Measurements from ENCODE around the gene NINJ2. TPM values are rescaled to one million over a fixed set of nuclear protein-coding genes. Genes with fewer than 3 reads are reported as not detected.
A peak's percentile ranks its signal among the peaks of the same experiment; 100 is the strongest.

The NINJ2 gene
- total RNA-seq, 2 experiments from 2014 or later, result 5.4 to 7.8 TPM

- Mint-ChIP-seq H3K4me1 (peaks cover 18% of the 10 kb centered on the region), H3K27ac (no peak overlapping the region), H3K4me3 (no peak overlapping the region), H3K9me3 (peaks cover 10% of the 10 kb centered on the region), H3K27me3 (no peaks in the 10 kb centered on the region), H3K36me3 (peaks cover 3% of the 10 kb centered on the region)
- no peak for ATAC-seq (ENCODE audit: low read depth)
- POLR2A ChIA-PET, result interaction anchor here (0.7 to 1.5 kb wide), 2 partner anchors 30 to 78 kb away, joined by 3 to 5 read pairs; no protein-coding TSS in a partner anchor
- DNase-seq, result no peak
Measured at GRCh38 chr12:692274-692673, 29.0 kb upstream of the NINJ2 start.

GRCh38 chr12:690466-690865 lies 27.2 kb upstream of the NINJ2 start:
- Mint-ChIP-seq H3K9me3 (peaks cover 7% of the 10 kb centered on the region), H3K27me3 (no peaks in the 10 kb centered on the region), H3K36me3 (peaks cover 2% of the 10 kb centered on the region), H3K27ac (no peak overlapping the region), H3K4me1 (peaks cover 23% of the 10 kb centered on the region), H3K4me3 (no peak overlapping the region)
- ATAC-seq (ENCODE audit: low read depth) (no peak), DNase-seq (no peak)
- POLR2A ChIA-PET, result no interaction called here

GRCh38 chr12:685388-685787 lies 22.1 kb upstream of the NINJ2 start:
- DNase-seq (peak; percentile 72), ATAC-seq (ENCODE audit: low read depth) (peak; percentile 97)
- H3K36me3 Mint-ChIP-seq, result no peaks in the 10 kb centered on the region
- POLR2A ChIA-PET, result interaction anchor here (0.7 to 5.4 kb wide), 18 partner anchors 9 to 75 kb away, joined by 3 to 87 read pairs (median 6); partner anchors contain the start of genes NINJ2 and WNK1
- H3K4me3 Mint-ChIP-seq, result peak overlapping the region; percentile 70
- H3K27ac Mint-ChIP-seq, result peak overlapping the region; percentile 93
- H3K9me3 Mint-ChIP-seq, result no peaks in the 10 kb centered on the region
- peaks cover 28% of the 10 kb centered on the region for H3K4me1 Mint-ChIP-seq
- no peaks in the 10 kb centered on the region for H3K27me3 Mint-ChIP-seq

- no peak overlapping the region for H3K4me3 Mint-ChIP-seq
- POLR2A ChIA-PET, result interaction anchor here (1.7 to 5.4 kb wide), 4 partner anchors 8 to 71 kb away, joined by 6 to 87 read pairs (median 33); partner anchors contain the start of gene WNK1
- H3K9me3 Mint-ChIP-seq, result no peaks in the 10 kb centered on the region
- DNase-seq (no peak), ATAC-seq (ENCODE audit: low read depth) (no peak)
- H3K27me3 Mint-ChIP-seq, result no peaks in the 10 kb centered on the region
- H3K27ac Mint-ChIP-seq, result peak overlapping the region; percentile 81
- H3K36me3 Mint-ChIP-seq, result no peaks in the 10 kb centered on the region
- peaks cover 28% of the 10 kb centered on the region for H3K4me1 Mint-ChIP-seq
Measured at GRCh38 chr12:684416-684815, 21.2 kb upstream of the NINJ2 start.

- Mint-ChIP-seq H3K4me3 (no peak overlapping the region), H3K27me3 (no peaks in the 10 kb centered on the region), H3K9me3 (peaks cover 1% of the 10 kb centered on the region), H3K4me1 (peaks cover 36% of the 10 kb centered on the region), H3K36me3 (no peaks in the 10 kb centered on the region), H3K27ac (peak overlapping the region; percentile 1)
- DNase-seq (no peak), ATAC-seq (ENCODE audit: low read depth) (no peak)
- POLR2A ChIA-PET, result interaction anchor here (5.4 kb wide), 1 partner anchor 70 kb away, joined by 87 read pairs; the partner anchor contains the start of gene WNK1
Measured at GRCh38 chr12:681568-682256, 18.5 kb upstream of the NINJ2 start.

GRCh38 chr12:678747-679712 lies 15.8 kb upstream of the NINJ2 start:
- POLR2A ChIA-PET, result no interaction called here
- H3K27me3 Mint-ChIP-seq, result no peaks in the 10 kb centered on the region
- peaks cover 22% of the 10 kb centered on the region for H3K4me1 Mint-ChIP-seq
- no peak overlapping the region for H3K27ac Mint-ChIP-seq
- DNase-seq, result no peak
- no peak for ATAC-seq (ENCODE audit: low read depth)
- H3K36me3 Mint-ChIP-seq, result no peaks in the 10 kb centered on the region
- no peak overlapping the region for H3K4me3 Mint-ChIP-seq
- peaks cover 1% of the 10 kb centered on the region for H3K9me3 Mint-ChIP-seq

GRCh38 chr12:675562-675961 lies 12.3 kb upstream of the NINJ2 start:
- ATAC-seq (ENCODE audit: low read depth) (no peak), DNase-seq (no peak)
- Mint-ChIP-seq H3K27ac (peak overlapping the region; percentile 65), H3K27me3 (no peaks in the 10 kb centered on the region), H3K4me3 (peak overlapping the region; percentile 34), H3K9me3 (peaks cover 1% of the 10 kb centered on the region), H3K4me1 (peaks cover 50% of the 10 kb centered on the region), H3K36me3 (no peaks in the 10 kb centered on the region)
- POLR2A ChIA-PET, result interaction anchor here (1.6 to 4.0 kb wide), 3 partner anchors 10 to 76 kb away, joined by 12 to 54 read pairs (median 12); partner anchors contain the start of gene WNK1

- H3K36me3 Mint-ChIP-seq, result no peaks in the 10 kb centered on the region
- ATAC-seq (ENCODE audit: low read depth) (peak; percentile 96), DNase-seq (peak; percentile 63)
- H3K4me3 Mint-ChIP-seq, result peak overlapping the region; percentile 84
- POLR2A ChIA-PET, result interaction anchor here (0.6 to 4.6 kb wide), 10 partner anchors 11 to 78 kb away, joined by 3 to 81 read pairs (median 4); partner anchors contain the start of gene WNK1
- no peaks in the 10 kb centered on the region for H3K27me3 Mint-ChIP-seq
- peaks cover under 1% of the 10 kb centered on the region for H3K9me3 Mint-ChIP-seq
- H3K27ac Mint-ChIP-seq, result peak overlapping the region; percentile 99
- peaks cover 52% of the 10 kb centered on the region for H3K4me1 Mint-ChIP-seq
Measured at GRCh38 chr12:674272-674781, 11.1 kb upstream of the NINJ2 start.

GRCh38 chr12:673849-674248 lies 10.6 kb upstream of the NINJ2 start:
- ATAC-seq (ENCODE audit: low read depth) (peak; percentile 4), DNase-seq (no peak)
- H3K4me3 Mint-ChIP-seq, result peak overlapping the region; percentile 84
- POLR2A ChIA-PET, result interaction anchor here (0.8 to 4.6 kb wide), 8 partner anchors 11 to 79 kb away, joined by 3 to 81 read pairs (median 4); partner anchors contain the start of gene WNK1
- H3K27ac Mint-ChIP-seq, result peak overlapping the region; percentile 99
- no peaks in the 10 kb centered on the region for H3K36me3 Mint-ChIP-seq
- H3K27me3 Mint-ChIP-seq, result no peaks in the 10 kb centered on the region
- H3K4me1 Mint-ChIP-seq, result peaks cover 53% of the 10 kb centered on the region
- no peaks in the 10 kb centered on the region for H3K9me3 Mint-ChIP-seq

GRCh38 chr12:669576-669945 lies 6.3 kb upstream of the NINJ2 start:
- DNase-seq (no peak), ATAC-seq (ENCODE audit: low read depth) (no peak)
- no peaks in the 10 kb centered on the region for H3K27me3 Mint-ChIP-seq
- POLR2A ChIA-PET, result interaction anchor here (0.7 to 1.5 kb wide), 4 partner anchors 17 to 84 kb away, joined by 3 to 5 read pairs (median 3); no protein-coding TSS in a partner anchor
- H3K9me3 Mint-ChIP-seq, result no peaks in the 10 kb centered on the region
- no peak overlapping the region for H3K27ac Mint-ChIP-seq
- H3K36me3 Mint-ChIP-seq, result no peaks in the 10 kb centered on the region
- H3K4me3 Mint-ChIP-seq, result no peak overlapping the region
- peaks cover 57% of the 10 kb centered on the region for H3K4me1 Mint-ChIP-seq

GRCh38 chr12:668090-668481 lies 4.8 kb upstream of the NINJ2 start:
- Mint-ChIP-seq H3K27ac (no peak overlapping the region), H3K4me3 (no peak overlapping the region)

GRCh38 chr12:666766-667308 lies 3.6 kb upstream of the NINJ2 start:
- peak overlapping the region; percentile 77 for H3K27ac Mint-ChIP-seq
- peaks cover 50% of the 10 kb centered on the region for H3K4me1 Mint-ChIP-seq
- no peaks in the 10 kb centered on the region for H3K36me3 Mint-ChIP-seq
- no peaks in the 10 kb centered on the region for H3K27me3 Mint-ChIP-seq
- no peaks in the 10 kb centered on the region for H3K9me3 Mint-ChIP-seq
- DNase-seq, result no peak
- POLR2A ChIA-PET, result interaction anchor here (0.5 to 1.8 kb wide), 2 partner anchors 45 to 84 kb away, joined by 4 to 5 read pairs; no protein-coding TSS in a partner anchor
- peak overlapping the region; percentile 2 for H3K4me3 Mint-ChIP-seq
- ATAC-seq (ENCODE audit: low read depth), result peak; percentile 65

More at GRCh38 chr12:668090-668481, 4.8 kb upstream of the NINJ2 start:
- no peaks in the 10 kb centered on the region for H3K36me3 Mint-ChIP-seq
- POLR2A ChIA-PET, result interaction anchor here (0.6 to 1.5 kb wide), 2 partner anchors 25 to 83 kb away, joined by 3 to 5 read pairs; no protein-coding TSS in a partner anchor
- H3K27me3 Mint-ChIP-seq, result no peaks in the 10 kb centered on the region
- H3K9me3 Mint-ChIP-seq, result no peaks in the 10 kb centered on the region
- ATAC-seq (ENCODE audit: low read depth), result no peak
- peaks cover 52% of the 10 kb centered on the region for H3K4me1 Mint-ChIP-seq
- DNase-seq, result no peak
